Measurements from ENCODE around the gene MGRN1.

MGRN1 gene

GRCh38 chr16:4603624-4604170 is 20.9 kb upstream of the MGRN1 start:
- Histone ChIP-seq H3K36me3 (ENCODE audit: control insufficient read depth, insufficient read depth, low read length) (no peaks in the 10 kb centered on the region), H3K4me3 (ENCODE audit: insufficient read depth, low read depth, low read length) (no peak overlapping the region), H3K27ac (ENCODE audit: insufficient read depth, low read depth, low read length, poor library complexity, severe bottlenecking) (no peak overlapping the region), H3K9me3 (ENCODE audit: control insufficient read depth, low read length) (no peaks in the 10 kb centered on the region), H3K27me3 (ENCODE audit: control insufficient read depth, insufficient read depth, low read length, poor library complexity, severe bottlenecking) (no peaks in the 10 kb centered on the region), H3K4me1 (ENCODE audit: control insufficient read depth, insufficient read depth, low read length) (peaks cover 13% of the 10 kb centered on the region)
- WGBS, 2 experiments, result 91 to 92% methylated on average over 13 of the region's 13 CpGs

- Histone ChIP-seq H3K36me3 (ENCODE audit: control insufficient read depth, insufficient read depth, low read length) (no peaks in the 10 kb centered on the region), H3K9me3 (ENCODE audit: control insufficient read depth, low read length) (no peaks in the 10 kb centered on the region), H3K4me3 (ENCODE audit: insufficient read depth, low read depth, low read length) (no peak overlapping the region), H3K27ac (ENCODE audit: insufficient read depth, low read depth, low read length, poor library complexity, severe bottlenecking) (no peak overlapping the region), H3K27me3 (ENCODE audit: control insufficient read depth, insufficient read depth, low read length, poor library complexity, severe bottlenecking) (no peaks in the 10 kb centered on the region), H3K4me1 (ENCODE audit: control insufficient read depth, insufficient read depth, low read length) (peaks cover 13% of the 10 kb centered on the region)
- 85 to 86% methylated on average over 15 of the region's 15 CpGs for WGBS, 2 experiments
These were observed 20.2 kb upstream of the MGRN1 start for GRCh38 chr16:4604401-4604800.

GRCh38 chr16:4606354-4606753 is 18.3 kb upstream of the MGRN1 start:
- Histone ChIP-seq H3K27ac (ENCODE audit: insufficient read depth, low read depth, low read length, poor library complexity, severe bottlenecking) (no peak overlapping the region), H3K27me3 (ENCODE audit: control insufficient read depth, insufficient read depth, low read length, poor library complexity, severe bottlenecking) (no peaks in the 10 kb centered on the region), H3K36me3 (ENCODE audit: control insufficient read depth, insufficient read depth, low read length) (no peaks in the 10 kb centered on the region), H3K9me3 (ENCODE audit: control insufficient read depth, low read length) (no peaks in the 10 kb centered on the region), H3K4me3 (ENCODE audit: insufficient read depth, low read depth, low read length) (no peak overlapping the region), H3K4me1 (ENCODE audit: control insufficient read depth, insufficient read depth, low read length) (peaks cover 13% of the 10 kb centered on the region)
- WGBS, 2 experiments, result 94 to 95% methylated on average over 9 of the region's 9 CpGs

GRCh38 chr16:4607841-4608703 is 16.6 kb upstream of the MGRN1 start:
- Histone ChIP-seq H3K27ac (ENCODE audit: insufficient read depth, low read depth, low read length, poor library complexity, severe bottlenecking) (no peak overlapping the region), H3K4me3 (ENCODE audit: insufficient read depth, low read depth, low read length) (no peak overlapping the region), H3K9me3 (ENCODE audit: control insufficient read depth, low read length) (no peaks in the 10 kb centered on the region), H3K4me1 (ENCODE audit: control insufficient read depth, insufficient read depth, low read length) (peaks cover 7% of the 10 kb centered on the region), H3K36me3 (ENCODE audit: control insufficient read depth, insufficient read depth, low read length) (no peaks in the 10 kb centered on the region), H3K27me3 (ENCODE audit: control insufficient read depth, insufficient read depth, low read length, poor library complexity, severe bottlenecking) (no peaks in the 10 kb centered on the region)
- 95% methylated on average over 22 of the region's 22 CpGs for WGBS, 2 experiments

GRCh38 chr16:4608704-4608980 is 16.0 kb upstream of the MGRN1 start:
- no peaks in the 10 kb centered on the region for H3K27me3 ChIP-seq (ENCODE audit: control insufficient read depth, insufficient read depth, low read length, poor library complexity, severe bottlenecking)
- H3K9me3 ChIP-seq (ENCODE audit: control insufficient read depth, low read length), result no peaks in the 10 kb centered on the region
- H3K36me3 ChIP-seq (ENCODE audit: control insufficient read depth, insufficient read depth, low read length), result no peaks in the 10 kb centered on the region
- H3K27ac ChIP-seq (ENCODE audit: insufficient read depth, low read depth, low read length, poor library complexity, severe bottlenecking), result no peak overlapping the region
- H3K4me1 ChIP-seq (ENCODE audit: control insufficient read depth, insufficient read depth, low read length), result peaks cover 13% of the 10 kb centered on the region
- no peak overlapping the region for H3K4me3 ChIP-seq (ENCODE audit: insufficient read depth, low read depth, low read length)
- 91 to 94% methylated on average over 8 of the region's 8 CpGs for WGBS, 2 experiments

- no peaks in the 10 kb centered on the region for H3K9me3 ChIP-seq (ENCODE audit: control insufficient read depth, low read length)
- no peaks in the 10 kb centered on the region for H3K27me3 ChIP-seq (ENCODE audit: control insufficient read depth, insufficient read depth, low read length, poor library complexity, severe bottlenecking)
- WGBS, 2 experiments, result 93% methylated on average over 45 of the region's 45 CpGs
- H3K27ac ChIP-seq (ENCODE audit: insufficient read depth, low read depth, low read length, poor library complexity, severe bottlenecking), result no peak overlapping the region
- peaks cover 14% of the 10 kb centered on the region for H3K4me1 ChIP-seq (ENCODE audit: control insufficient read depth, insufficient read depth, low read length)
- no peak overlapping the region for H3K4me3 ChIP-seq (ENCODE audit: insufficient read depth, low read depth, low read length)
- H3K36me3 ChIP-seq (ENCODE audit: control insufficient read depth, insufficient read depth, low read length), result no peaks in the 10 kb centered on the region
These were observed 15.2 kb upstream of the MGRN1 start for GRCh38 chr16:4609200-4610010.

- WGBS, 2 experiments, result 90 to 92% methylated on average over 32 of the region's 32 CpGs
- no peaks in the 10 kb centered on the region for H3K27me3 ChIP-seq (ENCODE audit: control insufficient read depth, insufficient read depth, low read length, poor library complexity, severe bottlenecking)
- H3K4me3 ChIP-seq (ENCODE audit: insufficient read depth, low read depth, low read length), result no peak overlapping the region
- H3K9me3 ChIP-seq (ENCODE audit: control insufficient read depth, low read length), result no peaks in the 10 kb centered on the region
- no peak overlapping the region for H3K27ac ChIP-seq (ENCODE audit: insufficient read depth, low read depth, low read length, poor library complexity, severe bottlenecking)
- no peaks in the 10 kb centered on the region for H3K36me3 ChIP-seq (ENCODE audit: control insufficient read depth, insufficient read depth, low read length)
- H3K4me1 ChIP-seq (ENCODE audit: control insufficient read depth, insufficient read depth, low read length), result peaks cover 14% of the 10 kb centered on the region
These were observed 14.3 kb upstream of the MGRN1 start for GRCh38 chr16:4610011-4611005.

- Histone ChIP-seq H3K9me3 (ENCODE audit: control insufficient read depth, low read length) (no peaks in the 10 kb centered on the region), H3K27ac (ENCODE audit: insufficient read depth, low read depth, low read length, poor library complexity, severe bottlenecking) (no peak overlapping the region), H3K36me3 (ENCODE audit: control insufficient read depth, insufficient read depth, low read length) (no peaks in the 10 kb centered on the region), H3K4me1 (ENCODE audit: control insufficient read depth, insufficient read depth, low read length) (peaks cover 14% of the 10 kb centered on the region), H3K27me3 (ENCODE audit: control insufficient read depth, insufficient read depth, low read length, poor library complexity, severe bottlenecking) (no peaks in the 10 kb centered on the region), H3K4me3 (ENCODE audit: insufficient read depth, low read depth, low read length) (no peak overlapping the region)
- WGBS, 2 experiments, result 92% methylated on average over 22 of the region's 22 CpGs
These were observed 13.1 kb upstream of the MGRN1 start for GRCh38 chr16:4611337-4612021.

- H3K36me3 ChIP-seq (ENCODE audit: control insufficient read depth, insufficient read depth, low read length), result no peaks in the 10 kb centered on the region
- H3K27ac ChIP-seq (ENCODE audit: insufficient read depth, low read depth, low read length, poor library complexity, severe bottlenecking), result no peak overlapping the region
- H3K4me1 ChIP-seq (ENCODE audit: control insufficient read depth, insufficient read depth, low read length), result peaks cover 19% of the 10 kb centered on the region
- no peaks in the 10 kb centered on the region for H3K27me3 ChIP-seq (ENCODE audit: control insufficient read depth, insufficient read depth, low read length, poor library complexity, severe bottlenecking)
- no peak overlapping the region for H3K4me3 ChIP-seq (ENCODE audit: insufficient read depth, low read depth, low read length)
- 61% methylated on average over 7 of the region's 7 CpGs for WGBS, 2 experiments
- no peaks in the 10 kb centered on the region for H3K9me3 ChIP-seq (ENCODE audit: control insufficient read depth, low read length)
These were observed 12.1 kb upstream of the MGRN1 start for GRCh38 chr16:4612474-4612931.

Data from ectodermal cell (in vitro differentiated cells).